ENCODE measurements around the gene MRPS21. TPM values are rescaled to one million over a fixed set of nuclear protein-coding genes. Genes with fewer than 3 reads are reported as not detected.
"Not testable (repeated sequence)": the region's sequence is repeated elsewhere in the genome, so short reads cannot be mapped to it uniquely, and the experiment has no call there.

The MRPS21 gene
- total and polyA plus RNA-seq, 2 donors from 2014 or later: 71.7 to 134 TPM

DNA sequence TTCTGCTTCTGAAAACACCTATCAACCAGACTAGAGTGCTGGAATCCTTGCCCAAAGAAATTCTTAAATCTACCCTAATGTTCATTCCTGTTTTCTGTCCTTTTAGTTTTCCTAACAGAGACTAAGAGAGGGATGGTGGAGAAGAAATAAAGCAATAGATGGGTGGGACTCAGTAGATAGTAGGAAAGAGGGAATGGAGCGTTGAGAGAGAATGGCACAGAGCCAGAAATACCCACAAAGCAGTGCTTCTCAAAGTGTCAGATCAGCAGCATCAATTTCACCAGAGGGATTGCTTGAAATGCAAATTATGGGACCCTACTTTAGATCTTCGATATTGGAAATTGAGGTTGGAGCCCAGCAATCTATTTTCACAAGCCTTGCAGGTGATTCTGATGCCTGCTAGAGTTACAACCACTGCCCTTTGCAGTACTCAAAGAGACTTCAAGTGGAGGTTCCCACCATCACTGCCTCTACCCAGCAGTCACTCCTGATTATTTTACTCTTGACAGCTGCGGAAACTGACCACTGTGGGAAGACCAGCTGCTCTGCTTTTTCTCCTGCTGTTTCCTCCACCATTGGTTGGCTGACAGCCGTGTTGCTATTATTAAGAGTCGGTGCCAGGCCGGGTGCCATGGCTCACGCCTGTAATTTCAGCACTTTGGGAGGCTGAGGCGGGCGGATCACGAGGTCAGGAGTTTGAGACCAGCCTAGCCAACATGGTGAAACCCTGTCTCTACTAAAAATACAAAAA lies 16.3 kb downstream of the MRPS21 start:
- FAIRE-seq: no peak
- intact Hi-C loops (cut with DNase I): no loop called here
- Histone ChIP-seq H3K36me3 (ENCODE audit: control insufficient read depth in 2 of 3, insufficient read depth in 3 of 3, low read length in 3 of 3) (peaks cover 0 to 2% (median 2%) of the 10 kb centered on the region in 3 donors), H3K4me3 (ENCODE audit: low read length in 3 of 3) (no peak overlapping the region), H3K27me3 (ENCODE audit: control insufficient read depth, insufficient read depth, low read length) (no peaks in the 10 kb centered on the region), H3K27ac (ENCODE audit: low read depth in 2 of 2, low read length in 2 of 2) (no peak overlapping the region), H3K9me3 (ENCODE audit: control insufficient read depth in 2 of 3, insufficient read depth in 1 of 3, low read length in 3 of 3) (no peaks in the 10 kb centered on the region), H3K4me1 (ENCODE audit: control insufficient read depth in 2 of 3, insufficient read depth in 2 of 3, low read depth in 1 of 3, low read length in 3 of 3) (no peaks in the 10 kb centered on the region), H3K9ac (ENCODE audit: low read length in 3 of 3) (no peak overlapping the region)
- TF ChIP-seq, protein P1, sequence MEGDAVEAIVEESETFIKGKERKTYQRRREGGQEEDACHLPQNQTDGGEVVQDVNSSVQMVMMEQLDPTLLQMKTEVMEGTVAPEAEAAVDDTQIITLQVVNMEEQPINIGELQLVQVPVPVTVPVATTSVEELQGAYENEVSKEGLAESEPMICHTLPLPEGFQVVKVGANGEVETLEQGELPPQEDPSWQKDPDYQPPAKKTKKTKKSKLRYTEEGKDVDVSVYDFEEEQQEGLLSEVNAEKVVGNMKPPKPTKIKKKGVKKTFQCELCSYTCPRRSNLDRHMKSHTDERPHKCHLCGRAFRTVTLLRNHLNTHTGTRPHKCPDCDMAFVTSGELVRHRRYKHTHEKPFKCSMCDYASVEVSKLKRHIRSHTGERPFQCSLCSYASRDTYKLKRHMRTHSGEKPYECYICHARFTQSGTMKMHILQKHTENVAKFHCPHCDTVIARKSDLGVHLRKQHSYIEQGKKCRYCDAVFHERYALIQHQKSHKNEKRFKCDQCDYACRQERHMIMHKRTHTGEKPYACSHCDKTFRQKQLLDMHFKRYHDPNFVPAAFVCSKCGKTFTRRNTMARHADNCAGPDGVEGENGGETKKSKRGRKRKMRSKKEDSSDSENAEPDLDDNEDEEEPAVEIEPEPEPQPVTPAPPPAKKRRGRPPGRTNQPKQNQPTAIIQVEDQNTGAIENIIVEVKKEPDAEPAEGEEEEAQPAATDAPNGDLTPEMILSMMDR (IDR thresholded peaks at IDR 0.05; ENCODE audit: borderline replicate concordance, extremely low read depth, insufficient read depth): no peak
- peak in 1 of 5 donors; percentile 30 for DNase-seq

DNA sequence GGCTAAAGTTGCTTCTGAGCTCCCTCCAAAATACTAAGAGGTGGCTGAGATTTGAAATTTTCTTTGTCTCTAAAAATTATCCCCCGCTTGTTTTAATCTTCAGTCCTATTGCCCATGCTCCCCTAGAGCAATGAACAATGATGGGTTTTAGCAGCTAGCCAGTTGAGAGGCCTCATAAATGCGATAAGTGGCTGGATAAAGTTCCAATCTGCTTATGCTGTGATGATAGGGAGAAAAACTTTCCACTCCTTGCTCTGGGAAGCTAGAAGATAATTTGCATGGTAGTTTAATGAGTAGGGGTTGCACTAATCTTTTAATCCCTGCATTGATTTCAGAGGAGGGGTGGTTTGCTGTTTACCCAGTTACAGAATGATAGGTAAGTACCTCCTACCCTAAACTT lies 18.1 kb downstream of the MRPS21 start:
- Histone ChIP-seq H3K9ac (ENCODE audit: low read length in 3 of 3) (no peak overlapping the region), H3K9me3 (ENCODE audit: control insufficient read depth in 2 of 3, insufficient read depth in 1 of 3, low read length in 3 of 3) (no peaks in the 10 kb centered on the region), H3K27ac (ENCODE audit: low read depth in 2 of 2, low read length in 2 of 2) (no peak overlapping the region), H3K4me1 (ENCODE audit: control insufficient read depth in 2 of 3, insufficient read depth in 2 of 3, low read depth in 1 of 3, low read length in 3 of 3) (no peaks in the 10 kb centered on the region), H3K4me3 (ENCODE audit: low read length in 3 of 3) (no peak overlapping the region), H3K36me3 (ENCODE audit: control insufficient read depth in 2 of 3, insufficient read depth in 3 of 3, low read length in 3 of 3) (peaks cover 0 to 2% (median 0%) of the 10 kb centered on the region in 3 donors), H3K27me3 (ENCODE audit: control insufficient read depth, insufficient read depth, low read length) (no peaks in the 10 kb centered on the region)
- FAIRE-seq (no peak), DNase-seq (no peak)
- intact Hi-C loops (cut with DNase I): no loop called here
- TF ChIP-seq, protein P1 (IDR thresholded peaks at IDR 0.05; ENCODE audit: borderline replicate concordance, extremely low read depth, insufficient read depth): no peak

DNA sequence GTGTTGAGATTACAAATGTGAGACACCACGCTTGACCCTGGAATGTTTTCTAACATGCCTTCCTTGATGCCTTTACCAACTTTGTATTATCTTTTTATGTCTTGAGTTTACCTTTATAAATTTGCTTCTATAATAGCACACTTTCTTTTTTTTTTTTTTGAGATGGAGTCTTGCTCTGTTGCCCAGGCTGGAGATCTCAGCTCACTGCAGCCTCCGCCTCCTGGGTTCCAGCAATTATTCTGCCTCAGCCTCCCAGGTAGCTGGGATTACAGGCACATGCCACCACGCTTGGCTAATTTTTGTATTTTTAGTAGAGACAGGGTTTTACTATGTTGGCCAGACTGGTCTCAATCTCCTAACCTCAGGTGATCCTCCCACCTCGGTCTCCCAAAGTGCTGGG lies 21.0 kb downstream of the MRPS21 start:
- H3K27ac ChIP-seq (ENCODE audit: low read depth in 2 of 2, low read length in 2 of 2); H3K9me3 ChIP-seq (ENCODE audit: control insufficient read depth in 2 of 3, insufficient read depth in 1 of 3, low read length in 3 of 3); intact Hi-C loops (cut with DNase I); H3K27me3 ChIP-seq (ENCODE audit: control insufficient read depth, insufficient read depth, low read length); FAIRE-seq; H3K4me1 ChIP-seq (ENCODE audit: control insufficient read depth in 2 of 3, insufficient read depth in 2 of 3, low read depth in 1 of 3, low read length in 3 of 3); H3K9ac ChIP-seq (ENCODE audit: low read length in 3 of 3); H3K36me3 ChIP-seq (ENCODE audit: control insufficient read depth in 2 of 3, insufficient read depth in 3 of 3, low read length in 3 of 3); H3K4me3 ChIP-seq (ENCODE audit: low read length in 3 of 3): not testable (repeated sequence)
- peak in 1 of 5 donors; percentile 8 for DNase-seq

DNA sequence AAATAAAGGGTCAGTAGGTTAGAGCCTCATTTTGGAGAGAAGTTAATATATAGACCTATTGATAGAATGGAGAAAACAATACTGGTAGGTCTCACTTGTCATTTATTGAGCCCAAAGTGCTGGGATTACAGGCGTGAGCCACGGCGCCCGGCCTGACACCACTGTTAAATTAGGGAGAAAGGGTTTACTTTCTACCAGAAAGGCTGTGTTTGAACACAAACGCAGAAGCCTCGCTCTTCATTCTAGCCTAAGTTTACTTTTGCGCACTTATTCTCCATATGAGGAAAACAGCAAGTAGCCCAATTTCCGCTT lies 27.0 kb downstream of the MRPS21 start:
- Histone ChIP-seq H3K27ac (ENCODE audit: low read depth in 2 of 2, low read length in 2 of 2) (peak overlapping the region; percentile 26 to 69), H3K36me3 (ENCODE audit: control insufficient read depth in 2 of 3, insufficient read depth in 3 of 3, low read length in 3 of 3) (peaks cover 4 to 10% (median 5%) of the 10 kb centered on the region in 3 donors), H3K9me3 (ENCODE audit: control insufficient read depth in 2 of 3, insufficient read depth in 1 of 3, low read length in 3 of 3) (no peaks in the 10 kb centered on the region), H3K4me3 (ENCODE audit: low read length in 3 of 3) (peak overlapping the region; percentile 30 to 88 (median 60)), H3K9ac (ENCODE audit: low read length in 3 of 3) (peak overlapping the region in 1 of 3 donors; percentile 5), H3K27me3 (ENCODE audit: control insufficient read depth, insufficient read depth, low read length) (no peaks in the 10 kb centered on the region), H3K4me1 (ENCODE audit: control insufficient read depth in 2 of 3, insufficient read depth in 2 of 3, low read depth in 1 of 3, low read length in 3 of 3) (peaks cover 0 to 2% (median 0%) of the 10 kb centered on the region in 3 donors)
- DNase-seq: peak in 2 of 5 donors; percentile 6 to 9
- TF ChIP-seq, protein P1 (IDR thresholded peaks at IDR 0.05; ENCODE audit: borderline replicate concordance, extremely low read depth, insufficient read depth): no peak
- no peak for FAIRE-seq
- intact Hi-C loops (cut with DNase I): no loop called here
